HEK293 (cell line): ENCODE data around the gene KLC4.

Experiments
- CTCF ChIA-PET: fragments of 350-600 bp; formaldehyde crosslinking; extraction: SDS; loops from one replicate; lab custom pipeline; 2021; ENCODE audit warnings: antibody characterized with exemption; lab: Yijun Ruan, JAX
- POLR2A ChIA-PET: fragments of 300-600 bp; formaldehyde crosslinking; extraction: SDS; loops from one replicate; lab custom pipeline; 2020; ENCODE audit warnings: antibody characterized with exemption, inconsistent platforms; lab: Yijun Ruan, JAX
- H3K27ac ChIP-seq: fragments of 200-500 bp; sonication (Bioruptor generic); 2 replicates; pipeline ENCODE4 v1.5.1; 2014; ENCODE audit warnings: low read depth, low read length, control low read depth, inconsistent platforms; ENCODE audit errors: extremely low read depth
- H3K36me3 ChIP-seq, 2 experiments: fragments of 200-500 bp in 1 of 2; sonication (Bioruptor generic) in 1 of 2; 1 replicate in 1 of 2; 2 replicates in 1 of 2; pipeline ENCODE4 v1.5.1; 2014 to 2017; ENCODE audit warnings: inconsistent platforms in 2 of 2, low read length in 2 of 2; ENCODE audit not compliant: control insufficient read depth in 2 of 2, insufficient read depth in 1 of 2
- H3K4me1 ChIP-seq: fragments of 200-500 bp; sonication (Bioruptor generic); 2 replicates; pipeline ENCODE4 v1.5.1; 2014; ENCODE audit warnings: mild to moderate bottlenecking, low read length, inconsistent platforms; ENCODE audit not compliant: control insufficient read depth, insufficient read depth
- H3K4me3 ChIP-seq: 2 replicates; pipeline ENCODE4 v1.5.1; 2011; ENCODE audit warnings: low read depth, mild to moderate bottlenecking, control low read depth, low read length, moderate library complexity
- H3K9me3 ChIP-seq: fragments of 200-500 bp; sonication (Bioruptor generic); 2 replicates; pipeline ENCODE4 v1.5.1; 2014; ENCODE audit warnings: low read depth, low read length, inconsistent platforms; ENCODE audit not compliant: control insufficient read depth, insufficient read depth
- GLI2 ChIP-seq: fragments of 450-650 bp; formaldehyde crosslinking; IDR thresholded peaks from 2 replicates; pipeline ENCODE4; 2017; ENCODE audit warnings: missing biosample characterization, missing genetic modification characterization, low read depth, borderline replicate concordance
- KLF17 ChIP-seq: fragments of 450-650 bp; formaldehyde crosslinking; IDR thresholded peaks from 2 replicates; pipeline ENCODE4 v1.5.1; 2016; ENCODE audit warnings: missing biosample characterization, missing genetic modification characterization
- KLF7 ChIP-seq: fragments of 450-650 bp; formaldehyde crosslinking; IDR thresholded peaks from 2 replicates; pipeline ENCODE4 v1.5.1; 2016; ENCODE audit warnings: missing biosample characterization, missing genetic modification characterization, borderline replicate concordance
- OVOL3 ChIP-seq: fragments of 450-650 bp; formaldehyde crosslinking; IDR thresholded peaks from 2 replicates; pipeline ENCODE4 v1.5.1; 2016; ENCODE audit warnings: missing biosample characterization, missing genetic modification characterization
- SP2 ChIP-seq: fragments of 450-650 bp; formaldehyde crosslinking; IDR thresholded peaks from 2 replicates; pipeline ENCODE4 v1.5.1; 2016; ENCODE audit warnings: missing biosample characterization, missing genetic modification characterization
- ZBTB8A ChIP-seq: fragments of 450-650 bp; formaldehyde crosslinking; IDR thresholded peaks from 2 replicates; pipeline ENCODE4 v1.5.1; 2016; ENCODE audit warnings: missing biosample characterization, missing genetic modification characterization
- ZNF221 ChIP-seq: fragments of 450-650 bp; formaldehyde crosslinking; IDR thresholded peaks from 2 replicates; pipeline ENCODE4 v1.5.1; 2017; ENCODE audit warnings: missing biosample characterization, missing genetic modification characterization, borderline replicate concordance
- ZNF423 ChIP-seq: fragments of 450-650 bp; formaldehyde crosslinking; IDR thresholded peaks from 2 replicates; pipeline ENCODE4 v1.5.1; 2016; ENCODE audit warnings: missing biosample characterization, missing genetic modification characterization
- ZNF513 ChIP-seq: fragments of 450-650 bp; IDR thresholded peaks from 2 replicates; pipeline ENCODE4 v1.5.1; 2018; ENCODE audit warnings: missing biosample characterization, missing genetic modification characterization
- ZNF518A ChIP-seq: fragments of 450-650 bp; formaldehyde crosslinking; conservative IDR thresholded peaks from 2 replicates; pipeline ENCODE4 v1.5.1; 2016; ENCODE audit warnings: low read depth, missing biosample characterization, missing genetic modification characterization
- ZNF596 ChIP-seq: fragments of 450-650 bp; IDR thresholded peaks from 2 replicates; pipeline ENCODE4 v1.5.0; 2018; ENCODE audit warnings: missing biosample characterization, mild to moderate bottlenecking, missing genetic modification characterization, moderate library complexity
- TF ChIP-seq, protein P1 (sequence below): fragments of 450-650 bp; formaldehyde crosslinking; IDR thresholded peaks from 2 replicates; pipeline ENCODE4 v1.5.1; 2016; ENCODE audit warnings: missing biosample characterization, missing genetic modification characterization
- TF ChIP-seq, protein P2 (sequence below): sonication (generic); formaldehyde crosslinking; IDR thresholded peaks from 2 replicates; pipeline ENCODE4 v1.8.1; 2022; ENCODE audit warnings: mild to moderate bottlenecking, moderate library complexity, missing genetic modification reagents
- TF ChIP-seq, protein P3 (sequence below): fragments of 450-650 bp; formaldehyde crosslinking; IDR thresholded peaks from 2 replicates; pipeline ENCODE4 v1.5.1; 2016; ENCODE audit warnings: missing biosample characterization, missing genetic modification characterization
- TF ChIP-seq, protein P4 (sequence below): fragments of 450-650 bp; formaldehyde crosslinking; IDR thresholded peaks from 2 replicates; pipeline ENCODE4 v1.5.1; 2016; ENCODE audit warnings: missing biosample characterization, missing genetic modification characterization

The KLC4 gene

DNA sequence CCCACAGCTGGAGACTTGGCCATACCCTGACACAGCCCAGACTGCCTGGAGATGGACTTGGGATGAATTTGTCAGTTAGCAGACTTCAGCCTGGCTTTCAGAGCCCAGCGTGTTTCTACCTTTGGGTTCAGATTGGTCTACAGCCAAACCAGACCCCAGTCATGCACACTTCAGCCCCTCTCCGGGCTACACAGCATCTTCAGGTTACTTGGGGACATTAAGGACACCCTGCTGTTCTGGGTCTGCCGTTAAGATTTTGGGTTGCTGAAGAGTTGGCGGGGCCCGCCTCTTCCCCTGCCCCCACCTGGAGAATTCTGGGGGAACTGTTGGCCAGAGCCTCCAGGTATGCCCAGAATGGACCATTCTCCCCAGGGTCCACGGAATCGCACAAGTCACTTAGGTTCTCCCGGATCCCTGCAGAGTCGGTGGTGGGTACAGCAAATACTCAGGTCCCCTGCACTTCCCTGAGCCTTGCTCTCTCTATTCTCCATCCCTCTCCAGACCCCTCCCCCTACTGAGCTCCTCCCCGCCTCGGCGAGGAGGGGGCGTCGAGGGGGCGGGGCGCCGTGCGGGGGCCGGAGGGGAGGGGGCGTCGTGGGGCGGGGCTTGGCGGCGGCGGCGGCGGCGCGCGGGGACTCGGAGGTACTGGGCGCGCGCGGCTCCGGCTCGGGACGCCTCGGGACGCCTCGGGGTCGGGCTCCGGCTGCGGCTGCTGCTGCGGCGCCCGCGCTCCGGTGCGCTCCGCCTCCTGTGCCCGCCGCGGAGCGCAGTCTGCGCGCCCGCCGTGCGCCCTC lies 16.4 kb downstream of the KLC4 start, which contains the start of gene PTK7 (continued):
- TF ChIP-seq, protein P1, sequence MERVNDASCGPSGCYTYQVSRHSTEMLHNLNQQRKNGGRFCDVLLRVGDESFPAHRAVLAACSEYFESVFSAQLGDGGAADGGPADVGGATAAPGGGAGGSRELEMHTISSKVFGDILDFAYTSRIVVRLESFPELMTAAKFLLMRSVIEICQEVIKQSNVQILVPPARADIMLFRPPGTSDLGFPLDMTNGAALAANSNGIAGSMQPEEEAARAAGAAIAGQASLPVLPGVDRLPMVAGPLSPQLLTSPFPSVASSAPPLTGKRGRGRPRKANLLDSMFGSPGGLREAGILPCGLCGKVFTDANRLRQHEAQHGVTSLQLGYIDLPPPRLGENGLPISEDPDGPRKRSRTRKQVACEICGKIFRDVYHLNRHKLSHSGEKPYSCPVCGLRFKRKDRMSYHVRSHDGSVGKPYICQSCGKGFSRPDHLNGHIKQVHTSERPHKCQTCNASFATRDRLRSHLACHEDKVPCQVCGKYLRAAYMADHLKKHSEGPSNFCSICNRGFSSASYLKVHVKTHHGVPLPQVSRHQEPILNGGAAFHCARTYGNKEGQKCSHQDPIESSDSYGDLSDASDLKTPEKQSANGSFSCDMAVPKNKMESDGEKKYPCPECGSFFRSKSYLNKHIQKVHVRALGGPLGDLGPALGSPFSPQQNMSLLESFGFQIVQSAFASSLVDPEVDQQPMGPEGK (tag by site-specific recombination): peak; percentile 21; the same call in 1 of the 2 replicates
- peak; percentile 47 for TF ChIP-seq SP2 (tag by site-specific recombination)
- TF ChIP-seq ZNF596 (tag by site-specific recombination): peak; percentile 47
- TF ChIP-seq, all 188 proteins: peak for 11

GRCh38 chr6:43076464-43077332 lies 17.3 kb downstream of the KLC4 start:
- Histone ChIP-seq H3K9me3 (no peaks in the 10 kb centered on the region), H3K27ac (peak overlapping the region; percentile 87; the same call in 1 of the 2 replicates), H3K36me3 (peaks cover 0 to 27% of the 10 kb centered on the region in 2 experiments; a peak in 2 of 3 replicates), H3K4me3 (peak overlapping the region; percentile 88), H3K4me1 (peaks cover 14% of the 10 kb centered on the region)
- ChIA-PET POLR2A (interaction anchor here (0.6 to 2.6 kb wide), 28 partner anchors 10 to 378 kb away, joined by 3 to 31 read pairs (median 4); partner anchors contain the start of genes BICRAL, CNPY3, CUL7 and KLC4), CTCF (interaction anchor here (0.6 to 7.6 kb wide), 13 partner anchors 17 to 210 kb away, joined by 3 to 83 read pairs (median 3); partner anchors contain the start of genes KLC4 and MRPL2)
- TF ChIP-seq ZNF221 (tag by site-specific recombination) (no peak), ZBTB8A (peak; percentile 97), ZNF513 (tag by site-specific recombination) (no peak), GLI2 (tag by site-specific recombination) (no peak), OVOL3 (tag by site-specific recombination) (no peak), ZNF423 (tag by site-specific recombination) (no peak), ZNF518A (tag by site-specific recombination) (no peak), KLF7 (tag by site-specific recombination) (0 out of 2 replicates have a peak, but pooled peaks have one; percentile 56), KLF17 (tag by site-specific recombination) (0 out of 2 replicates have a peak, but pooled peaks have one; percentile 14)
- TF ChIP-seq, protein P2, sequence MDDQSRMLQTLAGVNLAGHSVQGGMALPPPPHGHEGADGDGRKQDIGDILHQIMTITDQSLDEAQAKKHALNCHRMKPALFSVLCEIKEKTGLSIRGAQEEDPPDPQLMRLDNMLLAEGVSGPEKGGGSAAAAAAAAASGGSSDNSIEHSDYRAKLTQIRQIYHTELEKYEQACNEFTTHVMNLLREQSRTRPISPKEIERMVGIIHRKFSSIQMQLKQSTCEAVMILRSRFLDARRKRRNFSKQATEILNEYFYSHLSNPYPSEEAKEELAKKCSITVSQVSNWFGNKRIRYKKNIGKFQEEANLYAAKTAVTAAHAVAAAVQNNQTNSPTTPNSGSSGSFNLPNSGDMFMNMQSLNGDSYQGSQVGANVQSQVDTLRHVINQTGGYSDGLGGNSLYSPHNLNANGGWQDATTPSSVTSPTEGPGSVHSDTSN (CRISPR knock-in tag): 0 out of 2 replicates have a peak, but pooled peaks have one; percentile 26
- TF ChIP-seq, protein P3, sequence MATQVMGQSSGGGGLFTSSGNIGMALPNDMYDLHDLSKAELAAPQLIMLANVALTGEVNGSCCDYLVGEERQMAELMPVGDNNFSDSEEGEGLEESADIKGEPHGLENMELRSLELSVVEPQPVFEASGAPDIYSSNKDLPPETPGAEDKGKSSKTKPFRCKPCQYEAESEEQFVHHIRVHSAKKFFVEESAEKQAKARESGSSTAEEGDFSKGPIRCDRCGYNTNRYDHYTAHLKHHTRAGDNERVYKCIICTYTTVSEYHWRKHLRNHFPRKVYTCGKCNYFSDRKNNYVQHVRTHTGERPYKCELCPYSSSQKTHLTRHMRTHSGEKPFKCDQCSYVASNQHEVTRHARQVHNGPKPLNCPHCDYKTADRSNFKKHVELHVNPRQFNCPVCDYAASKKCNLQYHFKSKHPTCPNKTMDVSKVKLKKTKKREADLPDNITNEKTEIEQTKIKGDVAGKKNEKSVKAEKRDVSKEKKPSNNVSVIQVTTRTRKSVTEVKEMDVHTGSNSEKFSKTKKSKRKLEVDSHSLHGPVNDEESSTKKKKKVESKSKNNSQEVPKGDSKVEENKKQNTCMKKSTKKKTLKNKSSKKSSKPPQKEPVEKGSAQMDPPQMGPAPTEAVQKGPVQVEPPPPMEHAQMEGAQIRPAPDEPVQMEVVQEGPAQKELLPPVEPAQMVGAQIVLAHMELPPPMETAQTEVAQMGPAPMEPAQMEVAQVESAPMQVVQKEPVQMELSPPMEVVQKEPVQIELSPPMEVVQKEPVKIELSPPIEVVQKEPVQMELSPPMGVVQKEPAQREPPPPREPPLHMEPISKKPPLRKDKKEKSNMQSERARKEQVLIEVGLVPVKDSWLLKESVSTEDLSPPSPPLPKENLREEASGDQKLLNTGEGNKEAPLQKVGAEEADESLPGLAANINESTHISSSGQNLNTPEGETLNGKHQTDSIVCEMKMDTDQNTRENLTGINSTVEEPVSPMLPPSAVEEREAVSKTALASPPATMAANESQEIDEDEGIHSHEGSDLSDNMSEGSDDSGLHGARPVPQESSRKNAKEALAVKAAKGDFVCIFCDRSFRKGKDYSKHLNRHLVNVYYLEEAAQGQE: no peak
- TF ChIP-seq, protein P4, sequence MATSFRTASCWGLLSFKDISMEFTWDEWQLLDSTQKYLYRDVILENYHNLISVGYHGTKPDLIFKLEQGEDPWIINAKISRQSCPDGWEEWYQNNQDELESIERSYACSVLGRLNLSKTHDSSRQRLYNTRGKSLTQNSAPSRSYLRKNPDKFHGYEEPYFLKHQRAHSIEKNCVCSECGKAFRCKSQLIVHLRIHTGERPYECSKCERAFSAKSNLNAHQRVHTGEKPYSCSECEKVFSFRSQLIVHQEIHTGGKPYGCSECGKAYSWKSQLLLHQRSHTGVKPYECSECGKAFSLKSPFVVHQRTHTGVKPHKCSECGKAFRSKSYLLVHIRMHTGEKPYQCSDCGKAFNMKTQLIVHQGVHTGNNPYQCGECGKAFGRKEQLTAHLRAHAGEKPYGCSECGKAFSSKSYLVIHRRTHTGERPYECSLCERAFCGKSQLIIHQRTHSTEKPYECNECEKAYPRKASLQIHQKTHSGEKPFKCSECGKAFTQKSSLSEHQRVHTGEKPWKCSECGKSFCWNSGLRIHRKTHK (tag by site-specific recombination): no peak
